Gastroesophageal sphincter (tissue), 3 donors: ENCODE data around the gene ADORA1.

Experiments
- CTCF ChIP-seq, 4 experiments: fragments of 200-600 bp in 2 of 4; fragments of 450-650 bp in 2 of 4; sonication (generic) in 1 of 4; IDR thresholded peaks; one replicate each; pipeline ENCODE4 v1.5.1; 2017 to 2019; ENCODE audit warnings: antibody characterized with exemption in 4 of 4, mild to moderate bottlenecking in 2 of 4, moderate library complexity in 2 of 4
- EP300 ChIP-seq: sonication (generic); formaldehyde crosslinking; IDR thresholded peaks from one replicate; pipeline ENCODE4 v1.6.1; 2017; ENCODE audit warnings: antibody characterized with exemption, mild to moderate bottlenecking
- POLR2A ChIP-seq, 2 donors: fragments of 450-650 bp; IDR thresholded peaks; one replicate each; pipeline ENCODE4 v1.6.1; 2017; ENCODE audit warnings: antibody characterized with exemption in 2 of 2, mild to moderate bottlenecking in 2 of 2, moderate library complexity in 1 of 2
- POLR2AphosphoS5 ChIP-seq: sonication (generic); formaldehyde crosslinking; IDR thresholded peaks from one replicate; pipeline ENCODE4 v1.6.1; 2017; ENCODE audit warnings: antibody characterized with exemption

GRCh38 chr1:203168256-203168786 lies 40.8 kb downstream of the ADORA1 start:
- TF ChIP-seq CTCF (IDR thresholded peaks at IDR 0.05) (no peak), EP300 (no peak), POLR2A (IDR thresholded peaks at IDR 0.05) (no peak), POLR2AphosphoS5 (no peak)
